HEK293T (cell line): ENCODE measurements around the gene TTLL9.
"Not testable (repeated sequence)": the region's sequence is repeated elsewhere in the genome, so short reads cannot be mapped to it uniquely, and the experiment has no call there.

Experiments used
- CTCF ChIA-PET: fragments of 350-600 bp; formaldehyde crosslinking; extraction: SDS; loops from one replicate; lab custom pipeline; 2021; ENCODE audit warnings: antibody characterized with exemption, inconsistent platforms; lab: Yijun Ruan, JAX
- POLR2A ChIA-PET: fragments of 350-600 bp; formaldehyde crosslinking; extraction: SDS; loops from one replicate; lab custom pipeline; 2020; ENCODE audit warnings: antibody characterized with exemption, inconsistent platforms; lab: Yijun Ruan, JAX
- DNase-seq: peaks from one replicate; pipeline ENCODE4 v3.0.0; 2012; ENCODE audit warnings: mixed read lengths; ENCODE audit errors: extremely low spot score
- ARNT ChIP-seq: fragments of 450-650 bp; IDR thresholded peaks from 2 replicates; pipeline ENCODE4 v1.6.1; 2017; ENCODE audit warnings: mild to moderate bottlenecking
- BHLHE40 ChIP-seq: fragments of 450-650 bp; IDR thresholded peaks from 2 replicates; pipeline ENCODE4 v1.6.1; 2016; ENCODE audit warnings: mild to moderate bottlenecking, moderate library complexity, borderline replicate concordance
- CTBP1 ChIP-seq: fragments of 450-650 bp; IDR thresholded peaks from 2 replicates; pipeline ENCODE4 v1.6.1; 2016; ENCODE audit warnings: borderline replicate concordance
- ELF4 ChIP-seq: fragments of 450-650 bp; IDR thresholded peaks from 2 replicates; pipeline ENCODE4 v1.6.1; 2017; ENCODE audit warnings: antibody characterized with exemption
- FOXA1 ChIP-seq: fragments of 450-650 bp; IDR thresholded peaks from 2 replicates; pipeline ENCODE4 v1.6.1; 2016; ENCODE audit warnings: mild to moderate bottlenecking
- FOXK2 ChIP-seq: fragments of 450-650 bp; IDR thresholded peaks from 2 replicates; pipeline ENCODE4 v1.6.1; 2016; ENCODE audit warnings: mild to moderate bottlenecking
- FOXM1 ChIP-seq: fragments of 450-650 bp; IDR thresholded peaks from 2 replicates; pipeline ENCODE4 v1.6.1; 2017; ENCODE audit warnings: mild to moderate bottlenecking, borderline replicate concordance
- HDGF ChIP-seq: fragments of 450-650 bp; IDR thresholded peaks from 2 replicates; pipeline ENCODE4 v1.6.1; 2017; ENCODE audit warnings: antibody characterized with exemption, borderline replicate concordance
- L3MBTL2 ChIP-seq: fragments of 450-650 bp; conservative IDR thresholded peaks from 2 replicates; pipeline ENCODE4 v1.6.1; 2016; ENCODE audit warnings: mild to moderate bottlenecking
- LEF1 ChIP-seq: fragments of 450-650 bp; IDR thresholded peaks from 2 replicates; pipeline ENCODE4 v1.6.1; 2017; ENCODE audit warnings: mild to moderate bottlenecking, borderline replicate concordance
- NFRKB ChIP-seq: fragments of 450-650 bp; IDR thresholded peaks from 2 replicates; pipeline ENCODE4 v1.6.1; 2016; ENCODE audit warnings: mild to moderate bottlenecking, moderate library complexity
- SP1 ChIP-seq: fragments of 450-650 bp; IDR thresholded peaks from 2 replicates; pipeline ENCODE4 v1.6.1; 2017
- SUZ12 ChIP-seq: fragments of 450-650 bp; IDR thresholded peaks from 2 replicates; pipeline ENCODE4 v1.6.1; 2016; ENCODE audit warnings: mild to moderate bottlenecking
- TARDBP ChIP-seq: fragments of 450-650 bp; IDR thresholded peaks from 2 replicates; pipeline ENCODE4 v1.6.1; 2016
- ZNF384 ChIP-seq: fragments of 450-650 bp; IDR thresholded peaks from 2 replicates; pipeline ENCODE4 v1.6.1; 2016
- TF ChIP-seq, protein P1 (sequence below): fragments of 450-650 bp; IDR thresholded peaks from 2 replicates; pipeline ENCODE4 v1.6.1; 2016

The TTLL9 gene

DNA sequence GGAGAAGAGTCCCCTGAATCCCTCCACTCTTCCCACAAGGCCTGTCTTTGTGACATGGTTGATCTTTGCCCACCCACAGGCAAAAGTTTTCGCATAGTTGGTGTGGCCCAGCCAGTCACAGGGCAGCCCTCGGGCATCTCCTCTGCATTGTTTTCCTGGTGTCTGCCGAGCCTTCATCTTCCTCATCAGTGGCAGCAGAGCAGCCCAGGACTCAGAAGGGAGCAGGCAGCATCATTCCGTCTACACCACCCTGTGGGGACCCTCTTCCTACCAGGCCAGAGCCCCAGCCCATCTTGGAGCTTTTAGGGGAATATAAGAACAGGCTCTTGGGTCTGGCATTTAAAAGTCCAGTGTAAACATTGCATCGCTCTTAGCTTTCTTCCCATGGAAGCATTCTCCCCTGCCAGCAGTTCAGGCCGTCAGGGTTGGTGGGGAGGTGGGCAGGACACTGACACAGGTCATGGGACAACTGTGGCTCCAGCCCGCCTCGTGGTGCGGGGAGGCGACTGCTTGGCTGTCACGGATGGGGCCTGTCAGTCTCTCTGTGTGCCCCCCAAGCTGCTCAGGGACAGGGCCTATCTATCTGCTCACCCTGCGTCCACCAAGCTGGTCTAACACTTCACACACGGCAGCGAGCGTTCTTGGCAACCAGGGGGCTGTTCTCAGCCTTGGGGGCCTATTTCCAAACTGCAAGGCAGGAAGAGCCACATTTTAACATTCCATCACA is 43.2 kb downstream of the TTLL9 start:
- CTCF ChIA-PET, result interaction anchor here (0.9 kb wide), 1 partner anchor 31 kb away, joined by 4 read pairs; no protein-coding TSS in a partner anchor
- no peak for TF ChIP-seq FOXA1
- TF ChIP-seq L3MBTL2, result no peak
- TF ChIP-seq FOXK2, result no peak
- no peak for TF ChIP-seq TARDBP
- no peak for TF ChIP-seq FOXM1
- TF ChIP-seq NFRKB, result no peak
- TF ChIP-seq SP1, result no peak
- TF ChIP-seq, protein P1, sequence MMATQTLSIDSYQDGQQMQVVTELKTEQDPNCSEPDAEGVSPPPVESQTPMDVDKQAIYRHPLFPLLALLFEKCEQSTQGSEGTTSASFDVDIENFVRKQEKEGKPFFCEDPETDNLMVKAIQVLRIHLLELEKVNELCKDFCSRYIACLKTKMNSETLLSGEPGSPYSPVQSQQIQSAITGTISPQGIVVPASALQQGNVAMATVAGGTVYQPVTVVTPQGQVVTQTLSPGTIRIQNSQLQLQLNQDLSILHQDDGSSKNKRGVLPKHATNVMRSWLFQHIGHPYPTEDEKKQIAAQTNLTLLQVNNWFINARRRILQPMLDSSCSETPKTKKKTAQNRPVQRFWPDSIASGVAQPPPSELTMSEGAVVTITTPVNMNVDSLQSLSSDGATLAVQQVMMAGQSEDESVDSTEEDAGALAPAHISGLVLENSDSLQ, result no peak
- no peak for TF ChIP-seq SUZ12
- TF ChIP-seq ZNF384, result no peak
- TF ChIP-seq HDGF, result no peak
- TF ChIP-seq ELF4, result no peak
- no peak for TF ChIP-seq BHLHE40
- TF ChIP-seq CTBP1, result no peak
- TF ChIP-seq LEF1, result no peak
- TF ChIP-seq ARNT, result no peak
- no peak for DNase-seq
- POLR2A ChIA-PET, result no interaction called here

DNA sequence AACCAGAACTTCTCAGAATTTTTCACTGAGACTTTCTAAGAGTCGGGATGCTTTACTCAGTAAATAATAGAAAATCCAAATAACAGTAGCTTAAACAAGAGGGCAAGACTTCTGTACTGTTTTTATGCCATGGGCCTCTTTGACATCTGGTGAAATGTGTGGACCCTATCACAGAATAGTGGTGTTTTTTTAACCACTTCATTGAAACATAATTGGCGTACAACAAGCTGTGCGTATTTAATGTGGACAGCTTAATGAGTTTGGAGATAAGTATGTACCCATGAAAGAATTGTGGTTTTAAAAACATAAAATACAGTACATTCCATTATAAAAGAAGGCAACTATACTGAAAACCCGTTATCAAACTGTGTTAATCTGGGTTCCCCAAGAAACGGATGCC is 43.7 kb downstream of the TTLL9 start:
- POLR2A ChIA-PET, result no interaction called here

DNA sequence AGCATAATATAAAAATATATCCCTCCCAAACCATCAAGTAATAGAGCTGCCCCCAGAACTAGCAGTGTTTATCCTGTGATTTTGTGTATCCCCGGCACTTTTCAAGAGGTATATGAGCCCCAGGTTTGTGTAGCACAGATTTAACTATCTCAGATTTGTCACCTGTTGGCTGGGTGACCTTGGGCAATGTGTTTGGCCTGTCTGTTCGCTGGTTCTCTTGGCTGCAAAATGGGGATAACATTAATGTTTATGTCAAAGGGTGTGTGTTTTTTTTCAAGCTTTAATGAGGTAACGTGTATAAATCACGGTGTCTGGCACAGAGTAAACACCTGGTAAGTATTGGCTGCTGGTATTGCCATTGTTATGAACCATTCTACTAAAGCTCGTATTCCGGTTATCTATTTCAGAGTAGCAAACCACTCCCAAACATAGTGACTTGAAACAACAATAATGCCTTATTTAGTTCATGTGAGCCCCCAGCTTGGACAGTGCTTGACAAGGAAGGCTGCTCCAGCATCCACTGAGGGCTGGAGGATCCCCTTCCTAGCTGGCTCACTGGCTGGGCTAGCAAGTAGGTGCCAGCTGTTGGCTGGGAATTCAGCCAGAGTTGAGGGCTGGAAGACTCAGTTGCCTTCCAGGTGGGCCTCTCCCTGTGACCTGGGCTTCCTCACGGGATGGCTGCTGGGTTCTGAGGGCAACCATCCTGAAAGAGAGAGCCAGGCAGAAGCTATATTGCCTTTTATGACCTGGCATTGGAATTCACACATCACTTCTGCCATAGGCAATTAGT is 45.3 kb downstream of the TTLL9 start:
- DNase-seq, result no peak
- TF ChIP-seq L3MBTL2 (no peak), ELF4 (no peak), LEF1 (no peak), ZNF384 (no peak), FOXA1 (no peak), FOXM1 (no peak), BHLHE40 (no peak), ARNT (no peak), FOXK2 (no peak)
- ChIA-PET CTCF (no interaction called here), POLR2A (interaction anchor here (0.8 kb wide), 1 partner anchor 36 kb away, joined by 3 read pairs; no protein-coding TSS in a partner anchor)

More for the DNA sequence above, 43.7 kb downstream of the TTLL9 start:
- TF ChIP-seq LEF1 (no peak), ZNF384 (no peak), FOXK2 (no peak), FOXM1 (no peak), CTBP1 (no peak), HDGF (no peak), TARDBP (no peak), ARNT (no peak), SP1 (no peak), NFRKB (no peak), ELF4 (no peak), BHLHE40 (no peak), SUZ12 (no peak)
- no peak for DNase-seq
- CTCF ChIA-PET, result interaction anchor here (0.9 kb wide), 1 partner anchor 32 kb away, joined by 4 read pairs; no protein-coding TSS in a partner anchor

DNA sequence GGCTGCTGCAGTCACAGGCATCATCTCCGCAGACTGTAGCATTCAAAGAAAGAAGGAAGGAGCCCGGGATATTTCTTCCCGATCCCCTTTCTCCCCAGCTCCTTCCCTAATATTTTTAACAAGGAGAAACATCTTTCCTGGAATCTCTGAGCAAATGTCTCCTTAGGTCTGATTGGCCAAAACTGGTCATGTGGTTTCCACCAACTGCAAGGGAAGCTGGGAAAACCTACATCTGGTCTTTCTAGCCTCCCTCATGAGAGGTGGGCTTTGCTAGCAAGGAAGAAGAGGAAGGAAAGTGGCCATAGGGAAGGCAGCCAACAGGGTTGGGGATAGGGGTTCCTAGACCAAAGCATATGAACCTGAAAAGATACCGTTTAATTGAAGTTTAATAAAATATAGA is 46.3 kb downstream of the TTLL9 start:
- no peak for DNase-seq
- TF ChIP-seq L3MBTL2 (no peak), BHLHE40 (no peak), FOXK2 (no peak), ZNF384 (no peak), ELF4 (no peak), SUZ12 (no peak), HDGF (no peak), FOXM1 (no peak), SP1 (no peak), LEF1 (no peak), FOXA1 (no peak)
- TF ChIP-seq, protein P1, result no peak
- ChIA-PET CTCF (no interaction called here), POLR2A (no interaction called here)

DNA sequence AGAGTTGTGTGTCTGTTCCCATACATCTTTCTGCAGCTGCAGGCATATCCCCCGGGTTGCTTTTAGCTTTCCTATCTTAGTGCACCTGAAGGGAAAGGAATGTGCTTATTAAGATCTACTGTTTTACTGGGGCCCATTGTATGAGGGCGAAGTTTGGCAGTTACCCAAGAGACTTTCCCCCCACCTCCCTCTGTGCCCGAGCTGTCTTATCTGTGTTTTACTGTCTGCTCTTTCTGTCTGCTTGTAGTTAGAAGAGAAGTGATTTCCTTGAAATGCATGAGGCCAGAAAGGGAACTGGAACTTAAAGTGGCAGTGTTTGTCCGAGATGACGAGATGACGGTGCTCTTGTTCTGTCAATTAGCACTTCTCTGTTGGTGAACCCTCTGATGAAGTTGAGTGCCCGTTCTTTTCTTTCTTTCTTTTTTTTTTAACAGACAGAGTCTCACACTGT is 47.6 kb downstream of the TTLL9 start:
- CTCF ChIA-PET, DNase-seq, POLR2A ChIA-PET: not testable (repeated sequence)

DNA sequence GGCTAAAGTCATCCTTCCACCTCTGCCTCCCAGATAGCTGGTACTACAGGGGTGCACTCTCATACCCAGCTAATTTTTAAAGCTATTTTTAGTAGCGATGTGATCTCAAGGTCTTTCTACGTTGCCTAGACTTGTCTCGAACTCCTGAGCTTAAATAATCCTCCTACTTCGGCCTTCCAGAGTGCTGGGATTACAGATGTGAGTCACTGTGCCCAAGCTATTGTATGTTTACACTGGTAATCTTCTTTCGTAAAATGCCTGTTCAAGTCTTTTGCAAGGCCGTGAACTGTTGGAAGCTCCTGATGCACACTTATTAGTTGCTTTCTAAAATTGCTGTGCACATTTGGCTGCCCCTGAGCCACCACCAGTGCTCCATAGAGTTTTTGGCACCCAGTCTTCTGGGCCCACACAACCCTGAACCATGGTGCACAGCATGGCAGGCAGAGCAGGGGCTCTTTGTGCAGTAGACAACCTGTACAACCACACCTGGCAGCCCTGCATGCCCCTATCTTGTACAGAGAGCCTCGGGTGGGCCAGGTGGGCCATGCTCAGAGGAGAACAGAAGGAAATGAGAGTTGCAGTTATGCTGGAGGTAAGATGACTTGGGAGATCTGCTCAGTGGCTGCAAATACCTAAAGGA is 48.2 kb downstream of the TTLL9 start:
- DNase-seq, result no peak
- ChIA-PET POLR2A (interaction anchor here (0.8 kb wide), 1 partner anchor 39 kb away, joined by 4 read pairs; no protein-coding TSS in a partner anchor), CTCF (interaction anchor here (0.5 kb wide), 1 partner anchor 66 kb away, joined by 4 read pairs; no protein-coding TSS in a partner anchor)
- TF ChIP-seq SP1 (no peak), BHLHE40 (no peak)
